HG02970 (cell line): ENCODE results near the gene EML2.
"Not testable (repeated sequence)": the region's sequence is repeated elsewhere in the genome, so short reads cannot be mapped to it uniquely, and the experiment has no call there.

Experiments
- ATAC-seq: cut with Tn5 transposase; IDR thresholded peaks from one replicate; pipeline ENCODE4 v1.9.1; 2021; ENCODE audit warnings: mild to moderate bottlenecking, moderate library complexity, moderate number of reproducible peaks; ENCODE audit not compliant: unreplicated experiment, low FRiP score

Gene EML2, protein sequence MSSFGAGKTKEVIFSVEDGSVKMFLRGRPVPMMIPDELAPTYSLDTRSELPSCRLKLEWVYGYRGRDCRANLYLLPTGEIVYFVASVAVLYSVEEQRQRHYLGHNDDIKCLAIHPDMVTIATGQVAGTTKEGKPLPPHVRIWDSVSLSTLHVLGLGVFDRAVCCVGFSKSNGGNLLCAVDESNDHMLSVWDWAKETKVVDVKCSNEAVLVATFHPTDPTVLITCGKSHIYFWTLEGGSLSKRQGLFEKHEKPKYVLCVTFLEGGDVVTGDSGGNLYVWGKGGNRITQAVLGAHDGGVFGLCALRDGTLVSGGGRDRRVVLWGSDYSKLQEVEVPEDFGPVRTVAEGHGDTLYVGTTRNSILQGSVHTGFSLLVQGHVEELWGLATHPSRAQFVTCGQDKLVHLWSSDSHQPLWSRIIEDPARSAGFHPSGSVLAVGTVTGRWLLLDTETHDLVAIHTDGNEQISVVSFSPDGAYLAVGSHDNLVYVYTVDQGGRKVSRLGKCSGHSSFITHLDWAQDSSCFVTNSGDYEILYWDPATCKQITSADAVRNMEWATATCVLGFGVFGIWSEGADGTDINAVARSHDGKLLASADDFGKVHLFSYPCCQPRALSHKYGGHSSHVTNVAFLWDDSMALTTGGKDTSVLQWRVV

DNA sequence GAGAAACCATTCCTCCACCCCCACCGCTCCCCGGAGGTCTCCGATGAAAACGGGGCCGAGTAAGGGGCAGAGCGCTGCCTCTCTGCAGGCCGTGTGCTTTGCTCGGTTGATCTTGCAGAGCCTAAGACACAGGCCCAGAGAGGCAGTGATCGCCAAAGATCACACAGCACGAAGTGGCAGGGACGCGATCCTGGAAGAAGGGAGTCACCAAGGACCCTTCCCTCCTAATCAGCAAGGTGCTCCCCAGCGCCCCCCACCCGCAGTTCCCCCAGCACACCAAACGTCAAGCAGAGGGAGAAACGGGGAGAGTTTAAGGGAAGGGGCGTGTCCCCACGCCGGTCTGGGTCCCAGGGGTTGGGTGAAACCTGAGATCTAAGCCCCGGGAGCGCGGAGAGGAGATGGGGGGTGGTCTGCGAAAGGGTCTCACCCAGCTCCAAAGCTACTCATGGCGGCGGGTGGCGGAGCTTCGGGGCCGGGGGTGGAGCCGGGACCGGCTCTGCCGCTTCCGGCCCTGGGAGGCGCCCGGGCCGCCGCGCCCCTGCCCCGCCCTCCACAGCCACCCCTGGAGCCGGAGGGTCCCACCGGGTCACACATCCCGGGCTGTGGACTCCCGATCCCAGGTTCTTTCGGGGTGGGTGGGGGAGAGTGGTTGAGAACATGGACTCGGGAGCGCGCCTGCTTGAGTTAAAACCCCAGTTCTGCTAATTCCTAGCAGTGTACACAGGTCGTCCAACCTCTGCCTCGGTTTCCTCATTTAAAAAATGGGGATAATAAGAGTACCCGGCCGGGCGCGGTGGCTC, at the start of gene EML2:
Gene EML2, minus strand, starts transcription at position 468 of the 800 bp plus-strand sequence. Its CDS starts 21 bp downstream, at position 447.
- ATAC-seq, result no peak

DNA sequence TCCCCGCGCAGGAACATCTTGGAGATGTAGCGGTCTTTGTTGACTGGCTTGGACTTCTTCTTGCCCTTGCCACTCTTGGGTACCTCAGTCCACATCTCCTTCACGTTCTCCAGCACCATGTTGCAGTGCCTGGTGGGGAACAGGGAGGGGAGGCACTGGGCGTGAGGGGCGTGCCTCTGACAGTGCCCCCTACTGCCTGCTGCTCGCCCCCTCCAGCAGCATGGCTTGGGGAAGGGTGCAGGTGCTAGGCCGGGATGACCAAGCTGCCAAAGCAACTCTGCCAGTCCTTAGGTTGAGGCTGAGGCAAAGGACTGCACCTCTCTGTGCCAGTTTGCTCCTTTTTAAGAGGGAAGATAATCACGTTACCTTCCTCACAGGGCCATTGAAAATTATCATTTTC, 48.4 kb upstream of the EML2 start:
- no peak for ATAC-seq

DNA sequence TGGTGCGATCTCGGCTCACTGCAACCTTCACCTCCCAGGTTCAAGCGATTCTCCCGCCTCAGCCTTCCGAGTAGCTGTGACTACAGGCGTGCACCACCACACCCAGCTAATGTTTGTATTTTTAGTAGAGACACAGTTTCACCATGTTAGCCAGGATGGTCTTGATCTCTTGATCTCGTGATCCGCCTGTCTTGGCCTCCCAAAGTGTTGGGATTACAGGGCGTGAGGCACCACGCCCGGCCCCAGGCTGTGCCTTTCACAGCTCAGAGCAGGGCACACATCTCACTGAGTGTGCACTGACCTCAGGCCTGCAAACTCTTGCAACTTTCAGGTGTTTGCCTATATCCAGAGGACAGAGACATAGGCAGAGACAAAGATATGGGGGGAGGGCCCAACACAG, 45.8 kb upstream of the EML2 start:
- not testable (repeated sequence) for ATAC-seq

DNA sequence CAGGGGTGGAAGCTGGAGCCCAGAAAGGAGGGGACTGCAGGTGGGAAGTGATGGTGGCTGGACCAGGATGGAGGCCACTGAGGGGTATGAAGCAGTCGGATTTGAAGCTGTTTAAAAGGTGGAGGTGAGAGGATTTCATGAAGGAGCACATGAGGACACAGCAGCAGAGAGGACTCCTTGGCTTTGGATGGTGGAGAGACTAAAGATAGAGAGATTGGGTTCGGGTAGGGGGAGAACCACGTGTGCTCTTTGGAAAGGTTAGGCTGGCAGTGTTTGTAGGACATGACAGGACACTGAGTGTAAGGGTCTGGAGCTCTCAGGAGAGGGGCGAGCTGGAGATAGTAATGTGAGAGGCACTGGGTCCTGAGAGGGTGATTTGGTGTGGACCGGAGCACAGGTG, 43.7 kb upstream of the EML2 start:
- no peak for ATAC-seq

DNA sequence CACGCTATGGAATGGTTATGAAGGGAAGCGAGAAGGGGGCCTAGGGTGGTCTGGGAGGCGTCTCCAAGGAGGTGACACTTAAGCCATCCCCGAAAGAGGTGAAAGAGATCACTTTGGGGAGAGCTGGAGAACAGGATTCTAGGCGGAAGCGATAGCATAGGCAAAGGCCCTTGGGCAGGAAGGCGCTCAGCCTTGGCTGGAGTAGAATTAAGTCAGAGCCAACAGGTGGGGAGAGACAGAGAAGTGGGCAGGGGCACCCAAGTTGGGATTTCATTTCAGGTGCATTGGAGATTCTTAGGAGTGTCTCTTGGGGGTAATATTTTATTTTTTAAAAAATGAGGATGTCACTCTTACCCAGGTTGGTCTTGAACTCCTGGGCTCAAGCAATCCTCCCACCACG, 42.9 kb upstream of the EML2 start:
- no peak for ATAC-seq

DNA sequence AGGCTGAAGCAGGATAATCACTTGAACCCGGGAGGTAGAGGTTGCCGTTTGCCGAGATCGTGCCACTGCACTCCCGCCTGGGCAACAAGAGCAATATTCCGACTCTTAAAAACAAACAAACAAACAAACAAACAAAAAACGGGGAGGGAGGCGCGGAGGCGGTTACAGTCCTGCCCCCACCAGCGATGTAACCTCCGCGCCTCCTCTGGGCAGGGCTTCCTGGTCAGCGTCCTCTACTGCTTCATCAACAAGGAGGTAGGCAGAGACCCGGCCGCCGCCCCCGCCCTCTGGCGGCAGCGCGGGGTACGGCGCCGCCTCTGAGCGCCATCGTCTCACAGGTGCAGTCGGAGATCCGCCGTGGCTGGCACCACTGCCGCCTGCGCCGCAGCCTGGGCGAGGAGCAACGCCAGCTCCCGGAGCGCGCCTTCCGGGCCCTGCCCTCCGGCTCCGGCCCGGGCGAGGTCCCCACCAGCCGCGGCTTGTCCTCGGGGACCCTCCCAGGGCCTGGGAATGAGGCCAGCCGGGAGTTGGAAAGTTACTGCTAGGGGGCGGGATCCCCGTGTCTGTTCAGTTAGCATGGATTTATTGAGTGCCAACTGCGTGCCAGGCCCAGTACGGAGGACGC, 42.3 kb upstream of the EML2 start:
- ATAC-seq, result peak; percentile 43

DNA sequence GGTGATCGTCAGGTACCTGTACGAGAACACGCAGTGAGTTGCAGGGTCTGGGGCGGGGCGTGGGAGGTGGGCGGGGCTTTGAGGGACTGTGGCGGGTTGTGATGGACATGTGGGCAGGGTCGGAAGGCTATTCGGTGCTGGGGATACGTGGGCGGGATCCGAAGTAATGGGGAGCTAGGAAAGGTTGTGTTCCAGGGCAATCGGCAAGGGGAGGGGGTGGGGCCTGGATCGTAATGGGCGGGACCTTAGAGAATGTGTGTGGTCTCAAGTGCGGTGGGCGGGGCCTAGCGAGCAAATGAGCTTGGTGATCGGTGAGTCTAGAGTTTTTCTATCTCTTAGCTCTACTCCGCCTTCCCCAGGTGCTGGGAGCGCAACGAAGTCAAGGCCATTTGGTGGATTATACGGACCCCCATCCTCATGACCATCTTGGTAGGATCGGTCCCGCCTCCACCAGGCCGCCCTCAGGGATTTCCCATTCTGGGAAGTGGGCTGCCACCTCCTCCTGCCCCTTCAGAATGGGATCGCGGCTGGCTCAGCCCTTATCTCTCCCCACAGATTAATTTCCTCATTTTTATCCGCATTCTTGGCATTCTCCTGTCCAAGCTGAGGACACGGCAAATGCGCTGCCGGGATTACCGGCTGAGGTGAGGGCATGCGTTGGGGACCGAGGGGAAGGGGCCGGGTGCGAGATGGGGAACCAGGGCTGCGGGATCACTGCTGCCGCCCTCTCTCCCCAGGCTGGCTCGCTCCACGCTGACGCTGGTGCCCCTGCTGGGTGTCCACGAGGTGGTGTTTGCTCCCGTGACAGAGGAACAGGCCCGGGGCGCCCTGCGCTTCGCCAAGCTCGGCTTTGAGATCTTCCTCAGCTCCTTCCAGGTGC, 38.4 kb upstream of the EML2 start:
- ATAC-seq, result no peak

DNA sequence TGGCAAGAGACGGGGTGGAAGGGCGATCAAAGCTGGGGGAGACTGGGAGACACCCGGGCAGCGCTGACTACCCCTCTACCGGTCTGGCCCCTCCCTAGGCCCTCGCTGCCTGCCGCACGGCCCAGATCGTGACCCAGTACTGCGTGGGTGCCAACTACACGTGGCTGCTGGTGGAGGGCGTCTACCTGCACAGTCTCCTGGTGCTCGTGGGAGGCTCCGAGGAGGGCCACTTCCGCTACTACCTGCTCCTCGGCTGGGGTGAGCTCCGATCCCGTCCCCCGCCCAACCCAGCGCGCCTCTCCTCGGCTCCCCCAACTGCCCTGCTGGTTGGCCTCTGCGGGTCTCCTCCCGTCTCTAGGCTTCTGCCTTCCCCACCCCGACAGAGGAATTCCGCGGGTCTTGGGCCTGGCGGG, 37.7 kb upstream of the EML2 start:
- no peak for ATAC-seq

DNA sequence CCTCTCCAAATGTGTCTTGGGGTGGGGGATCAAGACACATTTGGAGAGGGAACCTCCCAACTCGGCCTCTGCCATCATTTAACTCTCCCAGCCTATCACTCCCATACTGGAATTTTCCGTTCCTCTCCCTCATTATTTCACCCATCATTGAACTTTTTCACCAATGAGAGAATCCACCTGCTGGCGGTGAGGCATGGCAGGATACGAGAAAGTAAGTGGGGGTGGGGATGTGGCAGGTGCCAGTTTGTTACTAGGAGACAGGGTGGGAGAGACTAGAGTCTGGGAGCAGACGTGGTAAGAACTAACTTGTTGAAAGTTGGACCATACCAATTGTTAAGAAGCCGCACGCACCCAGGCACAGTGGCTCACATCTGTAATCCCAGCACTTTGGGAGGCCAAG, 35.7 kb upstream of the EML2 start:
- ATAC-seq, result no peak

DNA sequence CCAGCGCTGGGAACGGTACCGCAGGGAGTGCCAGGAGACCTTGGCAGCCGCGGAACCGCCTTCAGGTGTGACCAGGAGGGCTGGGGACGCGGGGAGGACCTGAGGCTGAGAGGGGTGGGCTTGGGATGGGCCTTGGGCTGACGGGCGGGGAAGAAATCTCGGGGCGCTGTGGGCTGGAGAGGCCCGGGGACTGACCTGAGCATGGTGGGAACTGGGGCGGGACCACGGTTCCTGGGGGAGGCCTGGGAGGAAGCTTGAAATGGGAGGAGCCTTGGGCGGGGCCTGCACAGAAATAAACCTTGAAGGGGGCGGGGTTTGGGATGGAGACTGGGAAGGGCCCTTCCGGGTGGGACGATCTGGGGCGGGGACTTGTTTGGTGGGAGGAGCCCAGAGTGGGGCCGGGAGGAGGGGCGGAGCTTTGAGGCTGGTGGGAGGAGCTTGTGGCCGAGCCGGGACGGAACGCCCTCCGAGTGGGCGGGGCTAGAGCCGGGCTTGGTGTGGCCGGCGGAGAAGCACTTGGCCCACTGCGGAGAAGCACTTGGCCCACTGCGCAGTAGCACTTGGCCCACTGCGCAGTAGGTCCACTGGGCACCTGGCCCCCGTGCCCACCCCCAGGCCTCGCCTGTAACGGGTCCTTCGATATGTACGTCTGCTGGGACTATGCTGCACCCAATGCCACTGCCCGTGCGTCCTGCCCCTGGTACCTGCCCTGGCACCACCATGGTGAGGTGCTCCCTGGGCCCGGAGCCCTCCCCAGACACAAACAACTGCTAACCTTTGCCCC, 31.7 kb upstream of the EML2 start:
- peak; percentile 47 for ATAC-seq

DNA sequence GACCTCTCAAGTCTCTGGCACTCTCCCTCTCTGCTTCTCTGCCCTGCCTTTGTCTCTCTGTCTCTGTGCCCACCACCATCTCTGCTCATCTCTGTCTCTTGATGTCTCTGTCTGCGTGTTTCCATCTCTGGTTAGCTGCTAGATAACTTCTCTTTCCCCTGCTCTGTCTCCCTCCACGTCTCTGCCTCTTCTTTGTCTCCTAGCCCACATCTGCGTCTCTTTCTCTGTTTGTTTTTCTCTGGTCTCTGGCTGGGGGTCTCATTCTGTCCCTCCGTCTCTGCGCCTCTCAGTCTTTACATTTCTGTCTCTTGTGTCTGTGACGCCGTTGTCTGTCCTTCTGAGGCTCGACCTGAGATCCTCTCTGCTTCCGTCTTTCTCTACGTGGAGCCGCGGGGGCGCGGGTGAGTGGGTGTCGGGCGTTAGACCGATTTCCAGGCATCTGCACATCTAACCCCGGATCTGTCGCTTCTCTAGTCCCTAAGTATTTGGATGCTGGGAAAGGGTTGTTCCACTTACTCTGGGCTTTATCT, 29.2 kb upstream of the EML2 start:
- peak; percentile 7 for ATAC-seq

DNA sequence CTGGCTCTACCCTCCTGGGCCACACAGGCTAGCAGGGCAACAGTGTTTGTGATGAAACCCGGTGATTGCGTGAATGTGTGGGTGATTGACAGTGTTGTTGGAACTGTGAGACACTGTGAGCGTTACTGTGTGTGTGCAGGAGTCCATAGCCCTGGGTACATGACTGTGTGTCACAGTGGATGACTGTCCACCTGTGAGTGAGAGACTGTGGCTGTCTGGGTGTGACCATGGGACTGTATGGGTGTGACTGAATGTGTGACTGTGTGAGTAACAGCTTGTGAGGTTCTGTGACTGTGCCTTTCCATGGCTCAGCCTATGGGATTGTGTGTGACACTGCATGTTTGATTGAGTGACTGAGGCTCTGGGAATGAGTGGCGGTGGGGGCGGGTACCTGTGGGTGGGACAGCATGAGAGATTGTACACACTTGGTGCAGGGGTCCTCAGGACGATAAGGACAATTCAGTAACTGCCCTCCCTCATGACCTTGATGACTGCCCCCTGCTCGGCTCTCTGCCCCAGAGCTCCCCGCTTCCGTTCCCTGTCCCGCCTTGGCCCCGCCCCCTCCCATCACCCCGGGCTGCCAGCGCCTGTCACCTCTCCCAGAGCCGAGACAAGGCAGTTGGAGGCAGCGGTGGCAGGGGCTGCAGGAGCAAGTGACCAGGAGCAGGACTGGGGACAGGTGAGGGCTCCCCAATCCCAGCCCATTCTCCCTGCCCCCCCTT, 28.6 kb upstream of the EML2 start, which contains the start of gene GIPR:
Gene GIPR, plus strand, starts transcription at position 602 of the 722 bp plus-strand sequence. CDS start 1,300 bp downstream, outside the sequence.
- no peak for ATAC-seq

DNA sequence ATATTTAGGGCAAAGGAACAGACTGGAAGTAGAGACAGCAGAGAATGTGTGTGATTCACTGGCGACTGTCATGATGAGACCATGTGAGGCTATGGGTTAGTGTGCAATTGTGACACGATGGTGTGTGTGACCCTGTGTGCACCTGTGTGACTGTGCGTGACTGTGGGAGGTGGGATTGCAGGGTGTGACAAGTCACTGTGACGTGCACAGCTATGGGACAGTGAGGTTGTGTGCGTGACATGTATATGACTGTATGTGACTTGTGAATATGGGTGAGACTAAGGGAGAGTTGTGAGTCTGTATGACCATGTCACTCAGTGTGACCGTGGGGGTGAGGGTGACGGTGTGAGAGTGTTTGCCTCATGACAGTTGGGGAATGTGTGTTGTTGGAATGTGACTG, 25.4 kb upstream of the EML2 start:
- no peak for ATAC-seq

DNA sequence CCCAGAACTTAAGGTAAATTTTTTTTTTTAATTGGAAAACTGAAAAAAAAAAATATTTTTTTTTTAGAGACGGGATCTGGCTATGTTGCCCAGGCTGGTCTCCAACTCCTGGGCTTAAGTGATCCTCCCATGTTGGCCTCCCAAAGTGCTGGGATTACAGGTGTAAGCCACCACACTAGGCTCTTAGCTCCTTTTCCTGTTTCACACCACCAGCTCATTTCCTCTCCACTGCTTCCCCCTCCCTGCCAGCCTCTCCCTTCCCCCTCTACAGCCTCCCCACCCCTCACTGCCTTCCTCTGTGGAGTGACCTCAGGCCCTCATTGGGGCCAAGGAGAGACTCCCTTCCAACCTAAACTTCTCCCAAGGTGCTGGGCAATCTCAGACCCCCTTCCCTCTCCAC, 24.6 kb upstream of the EML2 start:
- ATAC-seq, result no peak

DNA sequence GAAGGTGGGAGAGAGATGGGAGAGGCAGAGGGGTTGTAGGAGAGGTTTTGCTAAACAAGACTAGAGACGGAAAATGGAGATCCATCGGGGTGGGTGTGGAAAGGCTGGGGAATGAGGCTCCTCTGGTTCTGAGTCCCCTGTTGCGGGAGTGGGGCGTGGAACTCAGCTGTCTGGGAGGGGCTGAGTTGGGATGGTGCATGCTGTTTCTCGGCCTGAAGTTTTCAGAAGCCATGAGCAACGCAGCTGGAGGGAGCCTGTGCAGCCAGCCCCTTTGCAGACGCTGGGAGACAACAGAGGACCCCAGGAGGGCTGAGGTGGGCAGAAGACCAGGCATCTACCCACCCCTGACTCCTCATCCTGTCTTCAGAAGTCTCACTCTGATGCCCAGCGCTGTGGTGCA, 21.4 kb upstream of the EML2 start:
- no peak for ATAC-seq

DNA sequence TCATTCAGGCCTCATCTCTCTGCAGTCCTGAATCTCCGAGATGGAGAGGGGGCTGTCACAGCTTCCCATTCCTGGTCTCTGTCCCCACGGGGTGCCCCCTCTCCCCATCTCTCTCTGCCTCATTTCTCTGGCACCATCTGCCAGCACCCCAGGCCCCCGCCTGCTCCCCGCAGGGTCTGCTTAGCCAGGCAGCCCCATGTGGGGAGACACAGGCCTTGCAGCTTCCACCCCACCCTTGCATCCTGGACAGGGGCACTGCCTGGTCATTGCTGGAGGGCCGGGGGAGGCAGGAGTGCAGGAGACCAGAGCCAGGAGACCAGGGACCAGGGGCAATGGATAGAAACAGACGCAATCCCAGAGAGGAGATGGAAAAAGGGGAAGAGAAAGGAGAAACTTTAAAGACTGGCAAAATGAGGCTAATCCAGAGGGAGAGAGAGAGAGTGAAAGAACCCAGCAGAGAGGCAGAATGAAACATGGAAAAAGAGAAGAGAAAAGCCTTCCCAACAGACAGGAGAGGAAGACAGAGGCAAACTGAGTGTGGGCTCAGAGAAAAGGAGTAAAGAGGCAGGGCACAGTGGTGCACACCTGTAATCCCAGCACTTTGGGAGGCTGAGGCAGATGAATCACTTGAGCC, 20.0 kb upstream of the EML2 start:
- no peak for ATAC-seq

DNA sequence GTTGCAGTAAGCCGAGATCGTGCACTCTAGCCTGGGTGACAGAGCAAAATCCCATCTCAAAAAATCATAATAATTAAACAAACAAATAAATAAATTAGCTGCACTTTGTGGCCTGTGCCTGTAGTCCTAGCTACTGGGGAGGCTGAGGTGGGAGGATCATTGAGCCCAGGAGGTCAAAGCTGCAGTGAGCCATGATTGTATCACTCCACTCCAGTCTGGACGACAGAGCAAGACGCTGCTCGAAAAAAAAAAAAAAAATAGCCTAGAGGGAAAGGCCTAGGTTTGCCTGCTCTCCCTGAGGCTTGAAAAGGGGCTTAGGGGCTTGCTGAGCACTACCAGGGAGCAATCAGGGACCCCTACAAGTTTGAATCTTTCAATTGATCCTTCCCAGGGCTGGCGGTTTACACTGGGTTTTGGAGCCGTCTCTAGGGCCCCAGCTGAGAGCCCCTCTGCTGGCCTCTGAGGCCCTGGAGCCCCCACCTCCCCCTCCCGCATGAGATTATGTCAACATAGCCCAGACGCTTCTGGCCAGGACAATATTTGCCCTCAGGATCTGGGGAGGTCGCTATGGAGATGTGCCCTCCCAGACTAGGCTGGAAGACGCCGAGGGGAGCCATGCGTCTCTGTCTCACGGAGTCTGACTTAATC, 18.4 kb upstream of the EML2 start:
- ATAC-seq, result no peak
